IPS DF 4.7 (cell line): ENCODE measurements around the gene CRCP.
"Not testable (repeated sequence)": the region's sequence is repeated elsewhere in the genome, so short reads cannot be mapped to it uniquely, and the experiment has no call there.

Experiments
- DNase-seq: peaks from one replicate; pipeline ENCODE4 v3.0.0-alpha.2; 2013; ENCODE audit warnings: low spot score; ENCODE audit errors: extremely low read depth

Gene CRCP

GRCh38 chr7:66114743-66115649 lies at the start of gene CRCP:
CRCP (plus strand) TSS chr7:66114847; CDS start chr7:66114963, 116 bp downstream.
- DNase-seq = peak; percentile 38

- no peak for DNase-seq
Observed at GRCh38 chr7:66069732-66070131, 44.9 kb upstream of the CRCP start.

GRCh38 chr7:66070222-66070621 lies 44.4 kb upstream of the CRCP start:
- no peak for DNase-seq

- not testable (repeated sequence) for DNase-seq
Observed at GRCh38 chr7:66072208-66072607, 42.4 kb upstream of the CRCP start.

- peak; percentile 49 for DNase-seq
Observed at GRCh38 chr7:66075590-66076461, 38.8 kb upstream of the CRCP start, which contains the start of gene ASL. ASL (plus strand) TSS chr7:66075819; CDS start chr7:66076082, 263 bp downstream.

GRCh38 chr7:66076462-66077329 lies 38.0 kb upstream of the CRCP start:
- DNase-seq = no peak

- no peak for DNase-seq
Observed at GRCh38 chr7:66078067-66078466, 36.6 kb upstream of the CRCP start.

- DNase-seq = no peak
Observed at GRCh38 chr7:66082083-66082482, 32.6 kb upstream of the CRCP start.

GRCh38 chr7:66082886-66083415 lies 31.7 kb upstream of the CRCP start:
- no peak for DNase-seq

GRCh38 chr7:66083677-66084076 lies 31.0 kb upstream of the CRCP start:
- no peak for DNase-seq

- no peak for DNase-seq
Observed at GRCh38 chr7:66088861-66089838, 25.5 kb upstream of the CRCP start.

- DNase-seq = no peak
Observed at GRCh38 chr7:66092654-66093053, 22.0 kb upstream of the CRCP start.

GRCh38 chr7:66095010-66095409 lies 19.6 kb upstream of the CRCP start:
- DNase-seq = no peak

- no peak for DNase-seq
Observed at GRCh38 chr7:66099232-66099550, 15.5 kb upstream of the CRCP start.

GRCh38 chr7:66099551-66100407 lies 14.9 kb upstream of the CRCP start:
- DNase-seq = peak; percentile 51

GRCh38 chr7:66100408-66101050 lies 14.1 kb upstream of the CRCP start:
- no peak for DNase-seq

GRCh38 chr7:66102168-66102567 lies 12.5 kb upstream of the CRCP start:
- not testable (repeated sequence) for DNase-seq

- not testable (repeated sequence) for DNase-seq
Observed at GRCh38 chr7:66103994-66104393, 10.7 kb upstream of the CRCP start.
